Activated CD8-positive, alpha-beta memory T cell treated with anti-CD3 and anti-CD28 coated beads for 1 hour (primary cell): ENCODE results near the gene NTRK2.

Source experiments
- DNase-seq, 2 donors: peaks; one replicate each; pipeline ENCODE4 v3.0.0-alpha.2; 2020; ENCODE audit warnings: low read depth in 1 of 2; ENCODE audit errors: extremely low read depth in 1 of 2

The NTRK2 gene

DNA sequence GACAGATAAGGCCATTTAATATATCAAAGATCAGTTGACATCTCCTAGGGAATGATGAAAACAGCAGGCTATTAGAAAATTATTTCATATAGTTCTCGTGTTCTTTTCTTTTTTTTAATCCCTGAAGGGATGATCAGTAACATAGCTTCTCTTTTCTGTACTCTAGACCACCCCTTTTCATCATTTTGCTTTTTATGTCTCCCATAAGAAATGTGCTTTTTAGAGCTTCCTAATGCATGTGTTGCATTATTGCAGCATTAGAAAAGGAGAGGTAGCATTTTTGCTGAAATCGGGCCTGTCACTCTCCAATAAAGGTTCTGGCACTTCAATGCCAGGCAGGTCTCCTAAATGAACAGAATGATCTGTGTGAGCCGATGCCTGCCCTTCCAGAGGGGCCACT lies 143.3 kb downstream of the NTRK2 start:
- DNase-seq: no peak

- no peak for DNase-seq
Observed at GRCh38 chr9:84815554-84815953, 146.0 kb downstream of the NTRK2 start.

- no peak for DNase-seq
Observed at GRCh38 chr9:84817038-84817437, 147.5 kb downstream of the NTRK2 start.

DNA sequence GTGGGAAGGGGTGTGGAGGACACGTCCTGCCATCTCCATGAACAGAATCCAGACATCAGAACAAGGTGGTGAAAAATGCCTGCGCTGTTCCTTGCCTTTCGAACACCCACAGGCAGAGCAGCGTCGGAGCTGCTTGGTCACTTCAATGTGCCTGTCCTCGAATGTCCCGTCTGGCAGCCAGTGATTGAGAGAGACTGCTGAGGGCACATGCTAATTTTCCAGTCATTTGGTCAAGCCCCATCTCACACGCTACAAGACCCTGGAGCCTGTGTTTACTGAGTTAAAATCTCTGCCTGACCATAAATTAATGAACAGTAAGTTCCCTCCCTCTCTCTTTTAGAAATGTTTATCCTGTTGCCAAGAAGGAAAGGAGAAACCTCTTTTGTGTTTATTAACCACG lies 149.3 kb downstream of the NTRK2 start:
- no peak for DNase-seq

DNA sequence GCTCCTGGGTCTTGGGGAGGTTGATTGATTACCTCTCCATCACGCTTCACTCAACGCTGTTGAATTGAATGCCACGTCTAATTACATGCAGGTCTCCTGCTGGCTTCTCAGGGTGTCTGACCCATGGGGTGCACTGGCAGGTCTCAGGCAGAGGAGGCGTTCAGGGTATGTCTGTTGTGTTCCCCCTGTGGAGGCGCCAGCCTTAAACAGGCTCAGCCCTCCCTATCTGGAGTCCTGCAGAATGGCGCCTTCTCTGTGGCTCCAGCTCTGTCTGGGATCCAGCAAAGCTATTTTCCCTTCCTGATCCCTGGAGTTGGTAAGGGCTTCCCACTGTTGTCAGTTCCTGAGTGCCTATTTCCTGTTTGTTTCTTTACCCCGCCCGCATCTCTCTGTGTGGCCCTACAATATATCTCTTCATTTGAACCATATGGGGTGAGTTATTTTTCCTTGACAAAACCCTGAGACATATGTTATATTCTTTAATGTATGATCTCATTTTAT lies 150.0 kb downstream of the NTRK2 start:
- no peak for DNase-seq

- DNase-seq: no peak
Observed at GRCh38 chr9:84821431-84821830, 151.9 kb downstream of the NTRK2 start.

GRCh38 chr9:84822589-84823233 lies 153.2 kb downstream of the NTRK2 start:
- no peak for DNase-seq

- no peak for DNase-seq
Observed at GRCh38 chr9:84823421-84824271, 154.1 kb downstream of the NTRK2 start.

GRCh38 chr9:84827216-84827765 lies 157.8 kb downstream of the NTRK2 start:
- no peak for DNase-seq

GRCh38 chr9:84828046-84828445 lies 158.5 kb downstream of the NTRK2 start:
- DNase-seq: no peak

GRCh38 chr9:84829471-84829870 lies 159.9 kb downstream of the NTRK2 start:
- DNase-seq: no peak

DNA sequence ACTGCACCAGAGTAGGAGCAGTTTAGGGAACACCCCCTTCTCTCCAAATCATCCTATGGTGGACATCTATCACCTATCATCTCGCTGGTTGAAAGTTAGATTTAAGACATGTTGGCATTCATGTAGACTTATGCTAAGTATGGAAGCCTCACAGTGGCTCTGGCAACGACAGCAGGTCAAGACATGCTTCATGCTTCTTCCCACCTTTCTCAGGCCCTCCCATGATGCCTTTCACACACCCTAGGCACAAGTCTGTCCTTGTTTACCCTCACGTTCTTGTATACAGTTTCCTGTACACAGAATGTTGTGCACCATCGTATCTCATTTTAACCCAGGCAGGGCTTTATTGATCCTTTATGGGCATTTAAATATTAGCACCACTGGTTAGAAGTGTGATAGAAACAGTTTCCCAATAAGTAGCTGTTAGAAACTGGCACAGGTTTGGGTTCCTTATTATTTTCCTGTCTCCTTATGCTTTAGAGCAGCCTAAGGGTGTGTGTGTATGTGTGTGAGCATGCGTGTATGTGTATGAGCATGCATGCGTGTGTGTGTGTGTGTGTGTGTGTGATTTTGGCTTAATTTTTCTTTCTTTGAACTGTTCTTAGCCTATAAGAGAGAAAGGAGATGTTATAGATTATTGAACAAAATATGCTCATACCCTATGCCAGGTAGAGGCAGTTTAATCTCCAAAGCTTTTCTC lies 160.6 kb downstream of the NTRK2 start:
- DNase-seq: no peak

- no peak for DNase-seq
Observed at GRCh38 chr9:84831377-84831776, 161.8 kb downstream of the NTRK2 start.

GRCh38 chr9:84832453-84832852 lies 162.9 kb downstream of the NTRK2 start:
- DNase-seq: no peak

DNA sequence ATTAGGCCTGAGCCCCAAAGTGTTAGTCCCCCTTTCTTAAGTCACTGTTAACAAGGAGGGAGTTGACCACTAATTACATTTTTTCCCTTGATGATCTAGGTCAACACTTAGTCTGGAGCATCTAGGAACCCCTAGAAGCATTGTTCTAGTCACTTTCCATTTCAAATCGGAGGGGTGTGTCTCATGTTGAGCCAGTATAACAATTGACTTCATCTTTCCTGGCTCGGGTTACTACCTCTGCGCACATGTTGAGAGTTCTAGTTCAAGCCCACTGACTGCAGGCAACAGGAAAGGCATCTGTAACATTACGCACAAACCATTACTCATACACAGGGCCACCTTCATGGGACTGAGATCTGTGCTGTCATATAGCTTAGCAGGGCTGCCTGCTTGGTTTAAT lies 164.9 kb downstream of the NTRK2 start:
- no peak for DNase-seq

- no peak for DNase-seq
Observed at GRCh38 chr9:84835745-84836144, 166.2 kb downstream of the NTRK2 start.

- no peak for DNase-seq
Observed at GRCh38 chr9:84838879-84839278, 169.3 kb downstream of the NTRK2 start.

DNA sequence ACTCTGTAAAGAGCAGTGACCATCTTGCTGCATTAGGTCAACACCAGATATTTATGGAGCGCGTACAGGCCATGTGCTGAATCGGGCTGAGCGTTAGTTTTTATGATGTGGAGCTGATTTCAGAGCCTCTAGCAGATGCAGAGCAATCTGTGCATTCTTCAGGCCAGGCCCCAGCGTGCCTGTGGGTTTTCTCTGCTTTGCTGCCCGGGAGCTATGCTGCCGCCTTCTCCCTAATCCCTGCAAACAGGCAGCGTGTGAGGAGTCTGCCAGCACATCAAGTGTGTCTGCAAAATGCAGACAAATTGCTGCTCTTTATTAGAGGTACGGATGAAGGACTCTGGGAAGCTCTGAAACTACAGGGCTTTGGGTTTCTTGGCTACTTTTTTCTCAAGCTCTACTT lies 170.0 kb downstream of the NTRK2 start:
- no peak for DNase-seq

- DNase-seq: no peak
Observed at GRCh38 chr9:84841931-84842330, 172.4 kb downstream of the NTRK2 start.

DNA sequence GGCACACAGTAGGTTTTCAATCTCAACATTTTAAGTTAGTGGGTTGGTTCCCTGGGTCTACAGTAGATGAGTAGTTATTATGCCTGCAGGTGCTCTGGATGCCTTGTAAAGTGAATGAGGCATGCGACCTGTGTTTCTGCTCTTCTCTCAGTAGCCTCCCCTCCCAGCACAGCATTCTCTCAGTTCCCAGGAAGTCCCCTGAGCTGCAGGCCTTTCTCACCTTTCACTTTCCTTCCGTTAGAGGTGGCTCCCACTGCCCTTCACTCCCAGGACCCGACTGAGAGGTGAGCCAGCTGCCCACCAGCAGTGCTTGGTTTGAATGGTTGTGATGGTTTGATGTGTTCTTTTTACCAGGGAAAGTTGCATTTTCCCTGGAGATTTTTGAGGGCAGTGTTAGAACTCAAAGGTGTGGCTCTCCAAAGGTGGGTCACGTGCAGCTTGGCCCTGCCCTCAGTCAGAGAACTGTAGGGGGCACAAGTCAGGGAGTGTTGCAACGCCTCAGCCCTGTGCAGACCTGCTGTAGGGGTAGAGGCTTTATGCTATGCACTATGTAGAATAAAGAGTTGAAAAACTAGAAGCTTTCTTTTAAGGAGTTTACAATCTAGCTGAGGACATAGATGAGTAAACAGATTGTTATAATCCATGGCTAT lies 173.8 kb downstream of the NTRK2 start:
- no peak for DNase-seq
